ENCODE data around the gene RHOBTB3. TPM values are rescaled to one million over a fixed set of nuclear protein-coding genes. Genes with fewer than 3 reads are reported as not detected.

Gene RHOBTB3
- total RNA-seq, 6 donors from 2014 or later, result 42.4 to 104 (median 60.9) TPM

DNA sequence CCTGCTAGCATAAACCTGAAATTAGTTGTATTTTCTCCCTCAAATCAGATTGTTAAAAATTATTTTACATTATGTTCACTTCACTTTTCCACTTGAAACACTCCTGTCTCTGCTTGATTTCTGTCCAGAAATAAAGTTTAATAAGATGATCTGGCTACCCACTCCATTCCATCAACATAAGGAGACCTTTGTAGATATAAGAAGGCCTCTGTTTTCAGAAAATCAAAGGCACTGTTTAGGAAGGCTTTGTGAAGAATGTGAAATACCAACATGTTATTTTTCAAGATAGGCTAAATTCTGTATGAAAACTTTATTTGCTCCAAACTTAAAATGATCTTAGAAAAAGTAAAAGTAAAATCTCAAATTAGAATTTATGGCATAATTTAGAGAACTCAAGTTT lies 15.1 kb downstream of the RHOBTB3 start:
- DNase-seq, result no peak
- Histone ChIP-seq H3K36me3 (peaks cover 0 to 24% (median 2%) of the 10 kb centered on the region in 4 donors), H3K4me1 (no peaks in the 10 kb centered on the region), H3K27ac (no peak overlapping the region), H3K27me3 (no peaks in the 10 kb centered on the region), H3K9me3 (no peaks in the 10 kb centered on the region), H3K4me3 (no peak overlapping the region)
- TF ChIP-seq, protein P1, sequence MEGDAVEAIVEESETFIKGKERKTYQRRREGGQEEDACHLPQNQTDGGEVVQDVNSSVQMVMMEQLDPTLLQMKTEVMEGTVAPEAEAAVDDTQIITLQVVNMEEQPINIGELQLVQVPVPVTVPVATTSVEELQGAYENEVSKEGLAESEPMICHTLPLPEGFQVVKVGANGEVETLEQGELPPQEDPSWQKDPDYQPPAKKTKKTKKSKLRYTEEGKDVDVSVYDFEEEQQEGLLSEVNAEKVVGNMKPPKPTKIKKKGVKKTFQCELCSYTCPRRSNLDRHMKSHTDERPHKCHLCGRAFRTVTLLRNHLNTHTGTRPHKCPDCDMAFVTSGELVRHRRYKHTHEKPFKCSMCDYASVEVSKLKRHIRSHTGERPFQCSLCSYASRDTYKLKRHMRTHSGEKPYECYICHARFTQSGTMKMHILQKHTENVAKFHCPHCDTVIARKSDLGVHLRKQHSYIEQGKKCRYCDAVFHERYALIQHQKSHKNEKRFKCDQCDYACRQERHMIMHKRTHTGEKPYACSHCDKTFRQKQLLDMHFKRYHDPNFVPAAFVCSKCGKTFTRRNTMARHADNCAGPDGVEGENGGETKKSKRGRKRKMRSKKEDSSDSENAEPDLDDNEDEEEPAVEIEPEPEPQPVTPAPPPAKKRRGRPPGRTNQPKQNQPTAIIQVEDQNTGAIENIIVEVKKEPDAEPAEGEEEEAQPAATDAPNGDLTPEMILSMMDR (IDR thresholded peaks at IDR 0.05), result no peak
- TF ChIP-seq EP300 (IDR thresholded peaks at IDR 0.05) (no peak), POLR2A (IDR thresholded peaks at IDR 0.05) (no peak), POLR2AphosphoS5 (IDR thresholded peaks at IDR 0.05) (no peak)
- ATAC-seq (ENCODE audit: low FRiP score in 2 of 2), result no peak

DNA sequence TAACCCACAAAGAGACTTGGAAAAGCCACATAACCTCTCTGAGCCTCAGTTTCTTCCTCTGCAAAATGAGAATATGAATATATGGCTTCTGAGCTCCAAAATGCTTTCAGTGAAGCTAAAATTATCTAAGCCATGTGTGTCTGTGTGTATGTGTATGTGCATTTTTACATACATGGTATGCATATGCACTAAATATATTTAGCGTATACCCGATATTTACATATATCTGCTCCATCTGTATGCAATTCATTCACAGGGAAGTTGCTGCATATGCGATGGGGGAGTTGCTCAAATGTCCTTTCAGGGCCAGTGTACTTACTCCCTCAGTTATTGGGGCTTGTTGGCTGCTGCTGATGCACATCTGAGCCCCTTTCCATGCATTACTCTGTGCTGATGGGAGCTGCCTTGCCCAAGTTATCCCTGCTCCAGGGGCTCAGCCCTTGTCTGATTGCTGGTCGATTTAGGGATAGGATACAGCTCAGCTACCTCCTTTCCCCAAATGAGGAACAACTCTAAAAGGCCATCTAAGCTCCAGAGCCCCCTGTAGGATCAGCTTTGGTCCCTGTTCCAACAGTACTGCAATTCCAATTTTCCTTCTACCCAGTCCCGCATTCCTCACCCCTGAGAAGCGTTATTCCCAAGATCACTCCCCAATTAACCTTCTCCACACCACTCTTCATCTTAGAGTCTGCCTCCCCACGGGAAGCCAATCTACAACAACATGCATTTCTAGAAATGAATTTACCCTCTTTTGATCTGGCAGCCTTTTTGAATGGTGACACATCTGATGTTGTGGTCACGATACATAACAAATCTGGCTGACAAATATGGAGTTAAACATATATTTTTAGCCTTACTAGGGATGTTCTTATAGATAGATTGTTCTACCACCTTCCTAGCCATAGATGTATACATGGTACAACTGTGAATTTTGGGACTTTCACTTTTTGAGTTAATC lies 15.9 kb downstream of the RHOBTB3 start:
- no peaks in the 10 kb centered on the region for H3K4me1 ChIP-seq
- DNase-seq, result no peak
- TF ChIP-seq EP300 (IDR thresholded peaks at IDR 0.05), result no peak
- no peak for TF ChIP-seq POLR2AphosphoS5 (IDR thresholded peaks at IDR 0.05)
- TF ChIP-seq, protein P1 (IDR thresholded peaks at IDR 0.05), result no peak
- no peak for TF ChIP-seq POLR2A (IDR thresholded peaks at IDR 0.05)
- no peak overlapping the region for H3K27ac ChIP-seq
- WGBS, 2 donors, result 83 to 87% methylated on average over 8 of the region's 8 CpGs
- H3K4me3 ChIP-seq, result no peak overlapping the region
- no peaks in the 10 kb centered on the region for H3K9me3 ChIP-seq
- peaks cover 0 to 27% (median 2%) of the 10 kb centered on the region in 4 donors for H3K36me3 ChIP-seq
- ATAC-seq (ENCODE audit: low FRiP score in 2 of 2), result no peak
- H3K27me3 ChIP-seq, result no peaks in the 10 kb centered on the region

DNA sequence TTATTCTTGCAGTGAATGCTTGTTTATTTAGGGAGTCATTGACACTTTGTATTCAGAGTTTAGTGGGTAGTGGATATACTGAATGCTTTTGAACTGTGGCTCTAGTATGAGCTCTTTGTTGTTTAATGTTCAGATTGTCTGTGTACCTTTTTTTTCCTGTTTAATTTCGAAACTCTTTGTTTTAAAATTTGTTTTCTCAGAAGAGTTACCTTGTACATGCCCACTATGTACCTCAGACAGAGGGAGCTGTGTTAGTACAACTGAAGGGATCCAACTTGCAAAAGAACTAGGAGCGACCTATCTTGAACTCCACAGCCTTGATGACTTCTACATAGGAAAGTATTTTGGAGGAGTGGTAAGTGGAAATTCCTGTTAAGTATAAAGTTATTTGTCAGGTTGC lies 17.0 kb downstream of the RHOBTB3 start:
- Histone ChIP-seq H3K9me3 (no peaks in the 10 kb centered on the region), H3K27ac (no peak overlapping the region), H3K27me3 (no peaks in the 10 kb centered on the region), H3K4me1 (no peaks in the 10 kb centered on the region), H3K4me3 (no peak overlapping the region), H3K36me3 (peaks cover 0 to 36% (median 2%) of the 10 kb centered on the region in 4 donors)
- no peak for TF ChIP-seq POLR2AphosphoS5 (IDR thresholded peaks at IDR 0.05)
- TF ChIP-seq, protein P1 (IDR thresholded peaks at IDR 0.05), result no peak
- peak in 1 of 2 donors; percentile 43 for ATAC-seq (ENCODE audit: low FRiP score in 2 of 2)
- no peak for DNase-seq
- 33 to 46% methylated on average over 2 of the region's 2 CpGs for WGBS, 2 donors

DNA sequence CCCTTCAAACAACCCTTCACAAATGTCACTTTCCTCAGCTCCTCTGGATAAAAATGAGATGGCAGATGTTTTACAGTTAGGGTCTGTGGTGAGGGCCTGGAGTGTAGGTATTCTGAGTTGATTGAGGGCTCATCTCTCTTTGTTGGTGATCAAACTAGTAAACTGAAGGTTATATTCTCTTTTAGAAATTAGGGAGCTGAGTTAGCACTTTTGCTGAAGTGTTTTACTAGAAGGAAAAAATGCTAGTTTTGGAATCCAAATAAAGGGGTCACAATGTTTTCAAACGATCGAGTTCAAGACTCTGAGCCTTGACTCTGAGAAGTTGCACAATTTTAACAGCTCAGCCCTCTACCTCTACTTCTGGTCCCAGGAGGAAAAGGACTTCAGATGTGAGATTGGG lies 23.4 kb downstream of the RHOBTB3 start:
- no peak for ATAC-seq (ENCODE audit: low FRiP score in 2 of 2)
- Histone ChIP-seq H3K27me3 (no peaks in the 10 kb centered on the region), H3K4me3 (no peak overlapping the region), H3K36me3 (peaks cover 0 to 32% (median 5%) of the 10 kb centered on the region in 4 donors), H3K9me3 (no peaks in the 10 kb centered on the region), H3K27ac (no peak overlapping the region), H3K4me1 (peaks cover 0 to 8% (median 6%) of the 10 kb centered on the region in 4 donors)
- TF ChIP-seq EP300 (IDR thresholded peaks at IDR 0.05), result no peak
- no peak for TF ChIP-seq POLR2A (IDR thresholded peaks at IDR 0.05)
- TF ChIP-seq, protein P1 (IDR thresholded peaks at IDR 0.05), result no peak
- no peak for TF ChIP-seq POLR2AphosphoS5 (IDR thresholded peaks at IDR 0.05)
- DNase-seq, result no peak
- WGBS, 2 donors, result 53 to 62% methylated on average over 2 of the region's 2 CpGs
